HepG2 (cell line): Measurements from ENCODE around the gene SIGLEC10. TPM values are rescaled to one million over a fixed set of nuclear protein-coding genes. Genes with fewer than 3 reads are reported as not detected.

ENCODE experiments used
- ATF1 ChIP-seq: IDR thresholded peaks from 2 replicates; pipeline ENCODE4 v1.6.1; 2016; ENCODE audit warnings: mild to moderate bottlenecking, control low read depth
- DZIP1 ChIP-seq: sonication (generic); formaldehyde crosslinking; IDR thresholded peaks from 2 replicates; pipeline ENCODE4 v1.5.0; 2020; ENCODE audit warnings: mild to moderate bottlenecking, missing genetic modification reagents
- IRF2 ChIP-seq: IDR thresholded peaks from 2 replicates; pipeline ENCODE4 v1.6.1; 2018; ENCODE audit warnings: missing genetic modification reagents, missing compliant biosample characterization
- MAZ ChIP-seq, 2 experiments: sonication (generic) in 1 of 2; formaldehyde crosslinking in 1 of 2; IDR thresholded peaks; 2 replicates each; pipeline versions ENCODE4 v1.5.0 to v1.6.1; 2012 to 2020; ENCODE audit warnings: low read depth in 2 of 2, mild to moderate bottlenecking in 2 of 2, borderline replicate concordance in 1 of 2, improper control_type of control experiment in 1 of 2, low read length in 1 of 2, missing genetic modification reagents in 1 of 2, moderate library complexity in 1 of 2
- NR2F6 ChIP-seq, 2 experiments: IDR thresholded peaks; 2 replicates each; pipeline ENCODE4 v1.6.1; 2016; ENCODE audit warnings: antibody characterized with exemption in 1 of 2, mild to moderate bottlenecking in 1 of 2
- PAF1 ChIP-seq: IDR thresholded peaks from 2 replicates; pipeline ENCODE4 v1.6.1; 2016; ENCODE audit warnings: missing genetic modification reagents, missing compliant biosample characterization
- PPARG ChIP-seq: conservative IDR thresholded peaks from 2 replicates; pipeline ENCODE4 v1.6.1; 2016; ENCODE audit warnings: missing biosample characterization, missing genetic modification reagents
- SYNCRIP ChIP-seq: fragments of 200-400 bp; formaldehyde crosslinking; IDR thresholded peaks from 2 replicates; pipeline ENCODE4 v1.6.1; 2018; ENCODE audit warnings: mild to moderate bottlenecking, low read depth, low read length; ENCODE audit not compliant: insufficient read depth
- TBX2 ChIP-seq: sonication (generic); formaldehyde crosslinking; IDR thresholded peaks from 2 replicates; pipeline ENCODE4 v1.5.0; 2020; ENCODE audit warnings: missing genetic modification reagents, mild to moderate bottlenecking, borderline replicate concordance
- ZNF530 ChIP-seq: sonication (generic); formaldehyde crosslinking; IDR thresholded peaks from 2 replicates; pipeline ENCODE4 v1.5.0; 2020; ENCODE audit warnings: low read depth, mild to moderate bottlenecking, missing genetic modification reagents
- ZNF552 ChIP-seq: sonication (generic); formaldehyde crosslinking; IDR thresholded peaks from 2 replicates; pipeline ENCODE4 v1.9.0; 2022; ENCODE audit warnings: missing genetic modification reagents, mild to moderate bottlenecking, borderline replicate concordance
- ZNF598 ChIP-seq: sonication (generic); formaldehyde crosslinking; IDR thresholded peaks from 2 replicates; pipeline ENCODE4 v1.5.1; 2020; ENCODE audit warnings: mild to moderate bottlenecking, missing genetic modification reagents, borderline replicate concordance
- ZNF883 ChIP-seq: sonication (generic); formaldehyde crosslinking; IDR thresholded peaks from 2 replicates; pipeline ENCODE4 v1.5.1; 2020; ENCODE audit warnings: mild to moderate bottlenecking, missing genetic modification reagents; ENCODE audit errors: not compliant biosample characterization
- polyA plus RNA-seq, 8 experiments: library from polyadenylated mRNA; depleted of rRNA in 3 of 8; stranded (reverse) in 7 of 8; unstranded in 1 of 8; fragments of >200 nt; fragmentation: Illumina TruSeq in 4 of 8; extraction: Trizol in 4 of 8; gene quantifications; 2 replicates each; pipeline versions ENCODE4 v1.2.1 to v1.2.3, GENCODE V29; 2011 to 2016; ENCODE audit warnings: low read depth in 4 of 8, missing spikeins in 1 of 8, mixed read lengths in 1 of 8; ENCODE audit not compliant: insufficient read depth in 1 of 8
- total RNA-seq, 5 experiments: library from RNA; depleted of rRNA; stranded (reverse); fragments of >200 nt; fragmentation: Illumina TruSeq; extraction: Trizol; gene quantifications; 2 replicates each; pipeline ENCODE4 v1.2.3, GENCODE V29; 2016; ENCODE audit warnings: low read depth in 1 of 5
- TF ChIP-seq, protein P1 (sequence below): sonication (generic); formaldehyde crosslinking; IDR thresholded peaks from 2 replicates; pipeline ENCODE4 v1.9.0; 2021; ENCODE audit warnings: missing genetic modification reagents, mild to moderate bottlenecking, borderline replicate concordance
- TF ChIP-seq, protein P2 (sequence below): sonication (generic); formaldehyde crosslinking; IDR thresholded peaks from one replicate; pipeline ENCODE4 v1.5.1; 2020; ENCODE audit warnings: mild to moderate bottlenecking, missing genetic modification reagents; ENCODE audit errors: not compliant biosample characterization
- TF ChIP-seq, protein P3 (sequence below): sonication (generic); formaldehyde crosslinking; IDR thresholded peaks from 2 replicates; pipeline ENCODE4 v1.8.1; 2023; ENCODE audit warnings: missing genetic modification reagents, mild to moderate bottlenecking, borderline replicate concordance

SIGLEC10 gene
- total and polyA plus RNA-seq, 2 of the 13 experiments (the other 11 are each of a cell fraction or from before 2014, with no cell fraction given): not detected

DNA sequence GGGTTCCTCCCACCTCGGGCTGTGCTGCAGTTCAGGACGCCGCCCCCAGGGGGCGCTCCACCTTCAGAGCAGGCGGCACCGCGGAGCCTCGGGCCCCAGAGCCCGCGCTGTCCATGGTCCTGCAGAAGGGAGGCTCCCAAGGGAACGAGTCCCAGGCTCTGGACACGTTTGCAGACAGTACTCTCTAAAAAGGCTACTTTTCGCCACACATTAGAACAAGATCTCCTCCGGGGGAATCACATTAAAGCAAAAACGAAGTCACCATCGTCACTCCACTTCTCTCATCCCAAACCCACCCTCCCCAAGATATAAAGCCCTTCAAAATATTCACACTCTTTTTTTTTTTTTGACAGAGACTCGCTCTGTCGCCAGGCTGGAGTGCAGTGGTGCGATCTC, 4.6 kb upstream of the SIGLEC10 start (continued):
- TF ChIP-seq MAZ (IDR thresholded peaks at IDR 0.05; ENCODE audit: borderline replicate concordance, low read depth, low read length) (no peak; the same call in 1 of the 2 replicates), MAZ (CRISPR knock-in tag; IDR thresholded peaks at IDR 0.05; ENCODE audit: low read depth) (peak; percentile 93), DZIP1 (CRISPR knock-in tag) (peak; percentile 77; the same call in 1 of the 2 replicates), ZNF530 (CRISPR knock-in tag) (peak; percentile 92), PAF1 (no peak), ZNF883 (peak; percentile 98), TBX2 (CRISPR knock-in tag) (peak; percentile 88), NR2F6 (IDR thresholded peaks at IDR 0.05) (no peak), NR2F6 (CRISPR knock-in tag; IDR thresholded peaks at IDR 0.05) (peak; percentile 67; the same call in 1 of the 2 replicates), ATF1 (CRISPR knock-in tag) (no peak), SYNCRIP (no peak), ZNF552 (CRISPR knock-in tag) (peak; percentile 89; the same call in 1 of the 2 replicates), PPARG (CRISPR knock-in tag) (peak; percentile 87), ZNF598 (CRISPR knock-in tag) (peak; percentile 82; the same call in 1 of the 2 replicates), IRF2 (peak; percentile 95)
- TF ChIP-seq, protein P1, sequence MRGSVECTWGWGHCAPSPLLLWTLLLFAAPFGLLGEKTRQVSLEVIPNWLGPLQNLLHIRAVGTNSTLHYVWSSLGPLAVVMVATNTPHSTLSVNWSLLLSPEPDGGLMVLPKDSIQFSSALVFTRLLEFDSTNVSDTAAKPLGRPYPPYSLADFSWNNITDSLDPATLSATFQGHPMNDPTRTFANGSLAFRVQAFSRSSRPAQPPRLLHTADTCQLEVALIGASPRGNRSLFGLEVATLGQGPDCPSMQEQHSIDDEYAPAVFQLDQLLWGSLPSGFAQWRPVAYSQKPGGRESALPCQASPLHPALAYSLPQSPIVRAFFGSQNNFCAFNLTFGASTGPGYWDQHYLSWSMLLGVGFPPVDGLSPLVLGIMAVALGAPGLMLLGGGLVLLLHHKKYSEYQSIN (CRISPR knock-in tag): peak; percentile 88; the same call in 1 of the 2 replicates
- TF ChIP-seq, protein P2, sequence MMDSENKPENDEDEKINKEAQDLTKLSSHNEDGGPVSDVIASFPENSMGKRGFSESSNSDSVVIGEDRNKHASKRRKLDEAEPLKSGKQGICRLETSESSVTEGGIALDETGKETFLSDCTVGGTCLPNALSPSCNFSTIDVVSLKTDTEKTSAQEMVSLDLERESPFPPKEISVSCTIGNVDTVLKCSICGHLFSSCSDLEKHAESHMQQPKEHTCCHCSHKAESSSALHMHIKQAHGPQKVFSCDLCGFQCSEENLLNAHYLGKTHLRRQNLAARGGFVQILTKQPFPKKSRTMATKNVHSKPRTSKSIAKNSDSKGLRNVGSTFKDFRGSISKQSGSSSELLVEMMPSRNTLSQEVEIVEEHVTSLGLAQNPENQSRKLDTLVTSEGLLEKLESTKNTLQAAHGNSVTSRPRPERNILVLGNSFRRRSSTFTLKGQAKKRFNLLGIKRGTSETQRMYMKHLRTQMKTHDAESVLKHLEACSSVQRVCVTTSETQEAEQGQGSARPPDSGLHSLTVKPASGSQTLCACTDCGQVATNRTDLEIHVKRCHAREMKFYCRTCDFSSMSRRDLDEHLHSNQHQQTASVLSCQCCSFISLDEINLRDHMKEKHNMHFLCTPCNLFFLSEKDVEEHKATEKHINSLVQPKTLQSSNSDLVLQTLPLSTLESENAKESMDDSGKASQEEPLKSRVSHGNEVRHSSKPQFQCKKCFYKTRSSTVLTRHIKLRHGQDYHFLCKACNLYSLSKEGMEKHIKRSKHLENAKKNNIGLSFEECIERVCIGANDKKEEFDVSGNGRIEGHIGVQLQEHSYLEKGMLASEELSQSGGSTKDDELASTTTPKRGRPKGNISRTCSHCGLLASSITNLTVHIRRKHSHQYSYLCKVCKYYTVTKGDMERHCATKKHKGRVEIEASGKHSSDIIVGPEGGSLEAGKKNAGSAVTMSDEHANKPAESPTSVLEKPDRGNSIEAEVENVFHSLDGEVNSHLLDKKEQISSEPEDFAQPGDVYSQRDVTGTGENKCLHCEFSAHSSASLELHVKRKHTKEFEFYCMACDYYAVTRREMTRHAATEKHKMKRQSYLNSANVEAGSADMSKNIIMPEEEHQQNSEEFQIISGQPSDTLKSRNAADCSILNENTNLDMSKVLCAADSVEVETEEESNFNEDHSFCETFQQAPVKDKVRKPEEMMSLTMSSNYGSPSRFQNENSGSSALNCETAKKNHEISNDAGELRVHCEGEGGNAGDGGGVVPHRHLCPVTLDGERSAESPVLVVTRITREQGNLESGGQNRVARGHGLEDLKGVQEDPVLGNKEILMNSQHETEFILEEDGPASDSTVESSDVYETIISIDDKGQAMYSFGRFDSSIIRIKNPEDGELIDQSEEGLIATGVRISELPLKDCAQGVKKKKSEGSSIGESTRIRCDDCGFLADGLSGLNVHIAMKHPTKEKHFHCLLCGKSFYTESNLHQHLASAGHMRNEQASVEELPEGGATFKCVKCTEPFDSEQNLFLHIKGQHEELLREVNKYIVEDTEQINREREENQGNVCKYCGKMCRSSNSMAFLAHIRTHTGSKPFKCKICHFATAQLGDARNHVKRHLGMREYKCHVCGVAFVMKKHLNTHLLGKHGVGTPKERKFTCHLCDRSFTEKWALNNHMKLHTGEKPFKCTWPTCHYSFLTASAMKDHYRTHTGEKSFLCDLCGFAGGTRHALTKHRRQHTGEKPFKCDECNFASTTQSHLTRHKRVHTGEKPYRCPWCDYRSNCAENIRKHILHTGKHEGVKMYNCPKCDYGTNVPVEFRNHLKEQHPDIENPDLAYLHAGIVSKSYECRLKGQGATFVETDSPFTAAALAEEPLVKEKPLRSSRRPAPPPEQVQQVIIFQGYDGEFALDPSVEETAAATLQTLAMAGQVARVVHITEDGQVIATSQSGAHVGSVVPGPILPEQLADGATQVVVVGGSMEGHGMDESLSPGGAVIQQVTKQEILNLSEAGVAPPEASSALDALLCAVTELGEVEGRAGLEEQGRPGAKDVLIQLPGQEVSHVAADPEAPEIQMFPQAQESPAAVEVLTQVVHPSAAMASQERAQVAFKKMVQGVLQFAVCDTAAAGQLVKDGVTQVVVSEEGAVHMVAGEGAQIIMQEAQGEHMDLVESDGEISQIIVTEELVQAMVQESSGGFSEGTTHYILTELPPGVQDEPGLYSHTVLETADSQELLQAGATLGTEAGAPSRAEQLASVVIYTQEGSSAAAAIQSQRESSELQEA (CRISPR knock-in tag): peak; percentile 91
- TF ChIP-seq, protein P3, sequence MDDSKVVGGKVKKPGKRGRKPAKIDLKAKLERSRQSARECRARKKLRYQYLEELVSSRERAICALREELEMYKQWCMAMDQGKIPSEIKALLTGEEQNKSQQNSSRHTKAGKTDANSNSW: peak; percentile 81; the same call in 1 of the 2 replicates
